ENCODE measurements around the gene TREM1. TPM values are rescaled to one million over a fixed set of nuclear protein-coding genes. Genes with fewer than 3 reads are reported as not detected.

TREM1 gene
- total and polyA plus RNA-seq, 2 donors (not counting 3 experiments of a cell fraction or from before 2014, with no cell fraction given) = not detected

DNA sequence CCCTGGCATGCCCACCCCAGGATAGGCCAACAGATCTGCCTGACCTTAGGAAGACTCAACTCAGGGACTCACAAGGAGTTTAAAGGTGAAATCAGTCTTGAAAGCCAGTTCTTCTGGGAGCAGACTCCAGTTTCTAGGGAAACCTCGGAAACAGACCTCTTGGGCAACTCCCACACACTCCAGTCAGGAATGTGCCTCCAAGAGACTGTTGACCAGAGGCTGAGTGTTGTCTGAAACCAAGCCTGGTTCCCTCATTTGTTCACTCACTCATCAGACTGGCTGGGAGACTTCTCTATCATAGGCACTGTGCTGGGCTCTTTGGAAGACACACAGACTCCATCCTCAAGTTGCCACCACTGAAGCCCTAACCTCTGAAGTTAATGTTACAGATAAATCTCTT lies 1.8 kb downstream of the TREM1 start:
- H3K9me3 ChIP-seq (replicated peaks; ENCODE audit: control insufficient read depth, insufficient read depth, low read length) = no peaks in the 10 kb centered on the region
- CTCF ChIA-PET = no interaction called here

More for the DNA sequence above, 1.8 kb downstream of the TREM1 start:
- intact Hi-C loops (cut with micrococcal nuclease) (no loop called here), dilution Hi-C loops (cut with MboI; ENCODE audit: extremely low pct_ligation_motif_present, low sequenced_read_pairs) (no loop called here)
- peaks cover 2 to 5% of the 10 kb centered on the region in 2 experiments for H3K27me3 ChIP-seq (ENCODE audit: control insufficient read depth in 2 of 2, insufficient read depth in 2 of 2, low read length in 2 of 2)
- H3K9me1 ChIP-seq (replicated peaks; ENCODE audit: control insufficient read depth, extremely low read depth, insufficient read depth, low read length) = no peaks in the 10 kb centered on the region
- FAIRE-seq = no peak
- no peaks in the 10 kb centered on the region for H4K20me1 ChIP-seq (replicated peaks; ENCODE audit: control insufficient read depth, extremely low read depth, insufficient read depth, low read length)
- H3K9ac ChIP-seq (replicated peaks; ENCODE audit: extremely low read depth, insufficient read depth, low read length) = no peak overlapping the region
- no peak for TF ChIP-seq POLR2A (IDR thresholded peaks at IDR 0.05; ENCODE audit: low read depth, low read length)
- no peak for TF ChIP-seq GATA2 (IDR thresholded peaks at IDR 0.05; ENCODE audit: insufficient read depth, insufficient read length, low read depth, low read length)
- TF ChIP-seq, protein P1, sequence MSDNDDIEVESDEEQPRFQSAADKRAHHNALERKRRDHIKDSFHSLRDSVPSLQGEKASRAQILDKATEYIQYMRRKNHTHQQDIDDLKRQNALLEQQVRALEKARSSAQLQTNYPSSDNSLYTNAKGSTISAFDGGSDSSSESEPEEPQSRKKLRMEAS (IDR thresholded peaks at IDR 0.05; ENCODE audit: insufficient read depth, insufficient read length) = no peak
- no peak for TF ChIP-seq JUN (IDR thresholded peaks at IDR 0.05; ENCODE audit: borderline replicate concordance, insufficient read depth, insufficient read length, low read depth)
- TF ChIP-seq POLR2AphosphoS5 (IDR thresholded peaks at IDR 0.05; ENCODE audit: insufficient read depth, low read depth, low read length) = no peak
- TF ChIP-seq, protein P2, sequence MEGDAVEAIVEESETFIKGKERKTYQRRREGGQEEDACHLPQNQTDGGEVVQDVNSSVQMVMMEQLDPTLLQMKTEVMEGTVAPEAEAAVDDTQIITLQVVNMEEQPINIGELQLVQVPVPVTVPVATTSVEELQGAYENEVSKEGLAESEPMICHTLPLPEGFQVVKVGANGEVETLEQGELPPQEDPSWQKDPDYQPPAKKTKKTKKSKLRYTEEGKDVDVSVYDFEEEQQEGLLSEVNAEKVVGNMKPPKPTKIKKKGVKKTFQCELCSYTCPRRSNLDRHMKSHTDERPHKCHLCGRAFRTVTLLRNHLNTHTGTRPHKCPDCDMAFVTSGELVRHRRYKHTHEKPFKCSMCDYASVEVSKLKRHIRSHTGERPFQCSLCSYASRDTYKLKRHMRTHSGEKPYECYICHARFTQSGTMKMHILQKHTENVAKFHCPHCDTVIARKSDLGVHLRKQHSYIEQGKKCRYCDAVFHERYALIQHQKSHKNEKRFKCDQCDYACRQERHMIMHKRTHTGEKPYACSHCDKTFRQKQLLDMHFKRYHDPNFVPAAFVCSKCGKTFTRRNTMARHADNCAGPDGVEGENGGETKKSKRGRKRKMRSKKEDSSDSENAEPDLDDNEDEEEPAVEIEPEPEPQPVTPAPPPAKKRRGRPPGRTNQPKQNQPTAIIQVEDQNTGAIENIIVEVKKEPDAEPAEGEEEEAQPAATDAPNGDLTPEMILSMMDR (IDR thresholded peaks at IDR 0.05; ENCODE audit: extremely low read depth in 1 of 2, insufficient read depth in 1 of 2, low read depth in 1 of 2, low read length in 2 of 2) = no peak
- no peak for TF ChIP-seq EZH2 (IDR thresholded peaks at IDR 0.05; ENCODE audit: borderline replicate concordance, low read depth, low read length, severe bottlenecking)
- no peak for TF ChIP-seq FOS (IDR thresholded peaks at IDR 0.05; ENCODE audit: borderline replicate concordance, insufficient read depth, low read length)
- no peak for TF ChIP-seq MYC (IDR thresholded peaks at IDR 0.05; ENCODE audit: low read depth, low read length)
- no peak overlapping the region for H3K4me2 ChIP-seq (ENCODE audit: insufficient read depth, low read length)
- H3K79me2 ChIP-seq (ENCODE audit: control insufficient read depth, insufficient read depth, low read length) = no peaks in the 10 kb centered on the region
- H3K4me1 ChIP-seq (ENCODE audit: control insufficient read depth, extremely low read depth, insufficient read depth, low read length) = no peaks in the 10 kb centered on the region
- no peak overlapping the region for H2AFZ ChIP-seq (ENCODE audit: low read depth, low read length)
- DNase-seq (ENCODE audit: low read depth, low spot score) = no peak
- no peak overlapping the region for H3K27ac ChIP-seq (ENCODE audit: insufficient read depth, low read depth, low read length)
- H3K4me3 ChIP-seq (replicated peaks in 1 of 3; ENCODE audit: insufficient read depth in 1 of 3, low read depth in 1 of 3, low read length in 3 of 3) = no peak overlapping the region
- BruUV-seq (replicated peaks) = no TSS peak
- no peaks in the 10 kb centered on the region for H3K36me3 ChIP-seq (ENCODE audit: control insufficient read depth in 2 of 2, extremely low read depth in 1 of 2, insufficient read depth in 2 of 2, low read length in 2 of 2)
- POLR2A ChIA-PET = no interaction called here

Data from endothelial cell of umbilical vein (primary cell).